ENCODE data around the gene GREM2.

GREM2 gene

GRCh38 chr1:240609527-240610060, 2.4 kb downstream of the GREM2 start:
- no peak for DNase-seq

DNA sequence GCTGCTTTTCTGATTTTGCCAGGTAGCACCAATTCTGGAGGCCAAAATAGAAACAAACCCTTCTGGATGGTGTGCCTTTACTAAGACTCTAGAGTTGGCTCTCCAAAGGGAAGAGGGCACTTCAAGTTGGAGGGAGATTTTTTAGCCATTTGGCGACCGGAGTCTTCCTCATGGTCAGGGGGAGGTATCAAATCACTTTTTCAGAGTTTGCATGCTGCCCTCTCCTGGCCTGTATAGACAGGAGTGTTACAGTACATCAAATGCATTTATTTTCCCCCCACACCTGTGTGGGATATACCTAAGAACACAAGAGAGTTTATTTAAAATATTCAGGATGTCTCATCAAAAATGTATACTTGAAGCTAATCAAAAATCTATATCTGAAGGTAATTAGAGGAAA, 3.2 kb downstream of the GREM2 start:
- no peak for DNase-seq

DNA sequence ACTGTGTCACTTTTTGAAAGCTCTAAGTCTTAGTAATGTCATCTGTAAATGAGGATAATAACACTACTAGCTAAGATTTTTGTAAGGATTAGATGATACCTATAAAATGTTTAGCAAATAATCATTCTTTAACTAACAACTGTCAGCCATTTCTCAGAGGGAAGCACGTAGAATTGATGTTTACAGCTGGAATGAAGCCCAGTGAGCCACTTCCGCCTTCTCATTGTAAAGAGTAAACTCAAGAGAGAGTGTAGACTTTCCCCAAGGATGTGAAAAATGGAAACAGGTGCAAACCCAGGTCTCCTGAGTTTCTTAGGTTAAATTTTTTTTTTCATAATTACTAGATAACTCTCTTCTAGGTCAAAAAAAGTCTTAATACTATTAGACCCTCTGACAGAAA, 4.9 kb downstream of the GREM2 start:
- DNase-seq, result no peak

GRCh38 chr1:240602189-240602588, 9.8 kb downstream of the GREM2 start:
- DNase-seq, result no peak

- no peak for DNase-seq
Observed at GRCh38 chr1:240599830-240600229, 12.1 kb downstream of the GREM2 start.

- DNase-seq, result no peak
Observed at GRCh38 chr1:240599299-240599698, 12.7 kb downstream of the GREM2 start.

GRCh38 chr1:240598216-240599001, 13.5 kb downstream of the GREM2 start:
- DNase-seq, result no peak

- no peak for DNase-seq
Observed at GRCh38 chr1:240597153-240597745, 14.7 kb downstream of the GREM2 start.

DNA sequence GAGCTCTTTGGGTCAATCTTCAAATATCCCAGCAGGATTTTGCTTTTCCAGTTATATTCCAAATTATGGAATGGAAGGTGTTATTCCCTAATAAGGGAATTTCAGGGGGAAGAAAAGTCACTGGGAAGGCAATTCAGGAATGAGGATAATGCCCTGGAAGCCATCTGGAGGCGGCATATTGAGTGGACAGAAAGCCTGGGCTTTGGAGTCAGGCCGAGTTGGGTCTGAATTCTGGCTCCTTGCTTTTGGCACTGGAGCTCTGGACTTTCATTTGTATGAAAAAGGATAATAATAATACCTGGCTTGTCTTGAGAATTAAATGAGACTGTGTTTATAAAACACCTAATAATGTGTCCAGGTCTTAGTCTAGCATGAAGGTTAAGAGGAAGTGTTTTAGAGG, 16.5 kb downstream of the GREM2 start:
- DNase-seq, result no peak

DNA sequence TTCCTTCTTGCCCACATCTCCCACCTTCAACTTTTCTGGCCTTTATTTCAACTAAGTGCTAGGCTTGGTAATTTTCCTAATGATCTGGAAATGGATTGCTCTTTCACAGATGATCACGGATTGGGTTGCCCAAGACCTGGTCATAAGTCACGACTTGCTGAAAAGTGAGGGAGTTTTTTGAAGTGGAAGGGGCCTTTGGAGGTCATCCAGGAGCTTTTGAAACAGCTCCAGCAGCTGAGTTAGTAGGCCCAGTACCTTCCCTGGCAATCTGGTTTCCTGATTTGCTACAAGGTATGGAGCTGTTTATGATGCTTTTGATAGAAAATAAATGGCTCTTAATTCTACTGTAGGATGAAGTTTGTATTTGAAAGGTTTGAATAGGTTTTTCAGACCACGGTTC, 20.4 kb downstream of the GREM2 start:
- DNase-seq, result no peak

DNA sequence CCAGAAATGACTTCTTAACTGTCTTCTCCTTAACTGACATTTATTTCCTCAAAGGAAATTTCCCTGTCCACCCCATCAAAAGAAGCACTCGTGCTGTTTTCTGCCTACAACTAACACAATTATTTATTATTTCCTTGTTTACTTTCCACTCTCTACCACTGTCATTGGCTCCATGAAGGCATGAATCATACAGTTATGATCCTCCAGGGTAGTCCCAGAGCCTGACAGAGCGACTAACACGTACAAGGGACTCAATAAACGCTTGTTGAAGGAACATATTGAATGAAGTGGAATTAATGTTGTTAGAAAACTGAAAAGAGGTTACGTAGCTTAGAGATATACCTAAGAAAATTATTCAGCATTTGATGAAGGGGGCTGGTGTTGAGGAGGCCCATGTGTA, 20.9 kb downstream of the GREM2 start:
- DNase-seq, result no peak

GRCh38 chr1:240589585-240590110, 22.3 kb downstream of the GREM2 start:
- DNase-seq, result no peak

DNA sequence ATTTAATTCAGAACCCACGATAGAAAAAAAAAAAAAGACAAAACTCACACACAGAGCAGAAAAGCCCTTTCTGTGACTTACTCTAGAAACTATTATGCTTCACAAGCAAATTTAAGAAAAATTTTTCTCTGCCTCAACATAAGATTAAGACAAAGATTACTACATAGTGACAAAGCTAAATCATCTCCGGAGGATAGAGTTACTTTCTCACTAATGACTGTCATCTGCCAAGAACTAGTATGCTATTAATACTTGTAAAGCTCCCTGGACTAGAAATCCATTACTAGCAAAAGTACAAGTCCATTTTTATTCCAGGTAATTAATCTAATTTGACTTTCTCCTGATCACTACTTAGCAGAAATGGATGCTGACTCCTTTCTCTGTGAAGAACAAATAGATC, 25.9 kb downstream of the GREM2 start:
- no peak for DNase-seq

DNA sequence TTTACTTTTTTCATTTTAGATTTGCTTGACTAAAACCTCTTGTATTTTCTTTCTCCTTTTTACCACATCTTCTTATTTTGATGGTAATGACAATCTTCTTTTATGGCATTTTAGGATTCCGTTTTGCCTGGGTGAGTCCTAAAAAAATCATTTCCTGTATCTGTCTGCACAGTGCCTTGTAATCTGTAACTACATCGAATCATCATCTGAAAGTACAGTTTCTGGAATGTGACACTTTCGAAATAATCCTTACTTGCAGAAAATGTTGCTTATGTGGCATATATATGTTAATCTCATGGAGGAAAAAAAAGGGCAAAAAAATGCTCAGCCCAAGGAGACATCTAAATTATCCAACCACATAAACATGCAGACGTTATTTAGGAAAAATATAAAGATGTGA, 29.0 kb downstream of the GREM2 start:
- no peak for DNase-seq

DNA sequence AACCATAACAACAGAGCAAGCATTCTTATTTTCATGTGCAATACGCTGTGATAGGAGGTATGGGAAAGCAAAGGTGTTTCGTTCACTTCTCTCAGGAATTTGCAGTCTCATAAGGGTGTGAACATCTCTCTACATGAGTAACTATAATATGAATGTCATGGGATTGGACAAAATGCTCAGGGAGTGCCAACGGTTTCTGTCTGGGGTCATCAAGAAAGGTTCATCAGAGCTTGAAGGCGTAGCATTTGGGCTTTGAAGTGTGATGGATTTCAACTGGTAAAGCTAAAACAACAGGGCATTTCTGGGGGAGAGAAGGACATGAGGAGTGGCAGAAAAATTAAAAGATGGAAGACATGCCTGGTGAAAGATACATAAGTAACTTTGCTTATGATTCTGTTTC, 32.4 kb downstream of the GREM2 start:
- DNase-seq, result no peak

DNA sequence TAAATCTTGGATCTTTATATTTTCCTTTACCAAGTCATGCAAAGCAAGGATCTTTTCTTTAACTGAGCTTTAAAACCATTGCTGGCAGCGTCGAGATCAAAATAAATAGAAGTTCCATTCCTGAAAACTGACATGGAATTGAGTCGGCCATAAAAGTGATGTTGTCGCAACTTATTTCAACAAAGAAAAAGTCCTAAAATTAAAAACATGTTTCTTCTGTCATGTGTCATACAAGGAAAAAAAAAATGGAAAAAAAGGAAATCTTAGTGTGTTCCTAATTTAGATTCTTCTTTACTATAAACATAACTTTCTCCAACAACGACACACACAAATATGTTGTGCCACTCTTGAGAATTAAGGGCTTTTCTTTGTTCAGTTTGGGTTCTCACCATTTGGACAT, 34.9 kb downstream of the GREM2 start:
- no peak for DNase-seq

DNA sequence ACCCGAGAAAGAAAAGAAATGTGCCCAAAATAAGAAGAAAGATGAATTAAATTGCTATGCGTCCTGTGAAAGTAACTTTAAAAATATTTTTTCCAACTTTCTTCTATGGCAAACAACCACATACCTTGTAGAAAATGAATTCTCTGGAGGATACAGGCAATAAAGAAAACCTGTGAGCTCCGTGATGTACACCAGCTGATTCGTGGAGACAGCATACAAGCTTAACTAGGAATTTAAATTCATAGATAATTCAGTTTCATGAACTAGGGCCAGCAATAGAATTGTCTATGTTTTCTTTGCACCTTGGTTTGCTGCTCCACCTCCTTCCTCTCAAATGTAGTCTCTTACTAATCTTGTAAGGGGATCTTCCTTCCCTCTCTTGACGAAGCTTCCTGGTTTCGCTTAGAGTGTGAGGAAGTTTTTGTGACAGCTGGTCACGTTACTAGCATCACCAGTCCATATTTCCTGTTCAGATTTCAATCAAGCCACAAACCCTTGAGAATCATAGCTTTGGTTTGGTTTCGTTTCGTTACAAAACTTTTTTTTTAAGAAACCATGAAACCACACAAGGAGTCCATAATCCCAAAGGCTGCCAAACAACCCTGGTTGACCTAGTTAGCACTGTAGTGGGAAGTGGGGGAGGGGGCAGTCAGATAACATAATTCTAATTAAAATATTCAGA, 35.8 kb downstream of the GREM2 start:
- no peak for DNase-seq

GRCh38 chr1:240572328-240572727, 39.6 kb downstream of the GREM2 start:
- no peak for DNase-seq

DNA sequence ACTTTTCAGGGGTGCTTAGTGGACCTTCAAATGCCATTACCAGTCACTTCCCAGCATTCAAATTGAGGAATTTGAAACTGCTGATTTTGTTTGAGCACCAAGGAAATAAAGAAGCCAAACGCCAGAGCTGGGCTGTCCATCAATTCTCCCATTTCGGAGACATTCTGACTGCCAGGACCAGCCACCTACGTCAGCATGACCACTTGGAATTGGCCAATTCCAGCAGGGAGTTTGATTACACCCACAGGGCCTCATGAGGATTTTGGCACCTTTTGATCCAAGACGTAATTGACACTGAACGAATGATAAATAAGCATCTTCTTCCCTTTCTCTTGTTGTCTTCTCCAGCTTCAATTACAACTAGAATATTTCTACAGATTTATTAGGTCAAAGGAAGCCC, 40.2 kb downstream of the GREM2 start:
- DNase-seq, result no peak

DNA sequence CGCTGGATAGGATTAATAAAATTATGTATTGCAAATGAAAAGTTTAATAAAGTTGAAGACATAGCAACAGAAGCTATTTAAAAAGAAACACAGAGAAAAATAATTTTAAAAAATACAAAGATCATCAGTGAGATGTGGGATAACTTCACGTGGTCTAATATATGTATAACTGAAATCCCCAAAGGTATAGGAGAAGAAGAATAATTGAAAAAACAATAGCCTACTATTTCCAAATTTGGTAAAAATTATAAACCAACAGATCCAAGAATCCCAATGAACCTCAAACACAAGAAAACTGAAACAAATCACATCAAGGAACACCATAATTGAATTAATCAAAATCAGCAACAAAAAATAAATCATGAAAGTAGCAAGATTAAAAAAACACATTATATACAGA, 44.9 kb downstream of the GREM2 start:
- no peak for DNase-seq

DNA sequence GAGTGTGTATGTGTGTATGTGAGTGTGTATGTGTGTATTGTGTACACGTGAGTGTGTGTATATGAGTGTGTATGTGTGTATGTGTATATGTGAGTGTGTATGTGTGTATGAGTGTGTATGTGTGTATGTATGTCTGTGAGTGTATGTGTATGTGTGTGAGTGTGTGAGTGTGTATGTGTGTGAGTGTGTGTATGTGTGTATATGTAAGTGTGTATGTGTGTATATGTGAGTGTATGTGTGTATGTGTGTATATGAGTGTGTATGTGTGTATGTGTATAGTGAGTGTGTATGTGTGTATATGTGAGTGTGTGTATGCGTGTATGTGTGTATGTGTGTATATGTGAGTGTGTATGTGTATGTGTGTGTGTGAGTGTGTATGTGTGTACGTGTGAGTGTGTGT, 49.2 kb downstream of the GREM2 start:
- DNase-seq, result no peak

GRCh38 chr1:240562111-240562590, 49.8 kb downstream of the GREM2 start:
- no peak for DNase-seq

DNA sequence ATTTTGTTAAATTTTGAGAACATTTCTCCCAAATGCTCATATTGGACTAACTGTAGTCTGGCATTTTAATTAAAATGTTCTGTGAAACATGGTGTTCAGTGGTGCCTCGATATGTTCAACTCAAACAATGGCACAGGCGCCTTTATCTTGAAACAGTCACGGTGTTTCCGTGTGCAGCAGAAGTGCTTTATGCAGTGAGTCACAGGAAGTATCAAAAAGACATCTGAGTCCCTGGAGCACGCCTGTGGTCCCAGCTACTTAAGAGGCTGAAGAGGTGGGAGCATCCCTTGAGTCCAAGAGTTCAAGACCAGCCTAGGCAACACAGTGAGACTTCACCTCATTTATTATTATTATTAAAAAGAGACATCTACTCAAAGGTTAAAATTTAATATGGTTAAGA, 52.2 kb downstream of the GREM2 start:
- no peak for DNase-seq

- no peak for DNase-seq
Observed at GRCh38 chr1:240555524-240555923, 56.4 kb downstream of the GREM2 start.

Data from stimulated activated CD4-positive, alpha-beta T cell treated with anti-CD3 and anti-CD28 coated beads, Interleukin-12 subunit alpha, Interleukin-12 subunit beta, amount 100 ng/mL, for 4 hours (primary cell).